ENCODE results near the gene CDIPT.

GRCh38 chr16:29830774-29831173, 32.3 kb downstream of the CDIPT start:
- TF ChIP-seq CTCF (IDR thresholded peaks at IDR 0.05) (no peak), POLR2A (IDR thresholded peaks at IDR 0.05) (no peak), EP300 (IDR thresholded peaks at IDR 0.05) (no peak)

Measured in tibial nerve (tissue), 4 donors.